Psoas muscle (tissue), 8 donors: ENCODE measurements around the gene TGFB3. TPM values are rescaled to one million over a fixed set of nuclear protein-coding genes. Genes with fewer than 3 reads are reported as not detected.
A peak's percentile ranks its signal among the peaks of the same experiment; 100 is the strongest.

Source experiments
- ATAC-seq, 4 donors: fragments of 200-7000 bp; cut with Tn5 transposase; one replicate each; pipeline ENCODE4 v1.9.1; 2020; ENCODE audit warnings: moderate library complexity in 3 of 4, mild to moderate bottlenecking in 2 of 4
- DNase-seq, 2 donors: peaks; one replicate each; pipeline ENCODE4 v3.0.0-alpha.2; 2020
- H3K27ac ChIP-seq: fragments of 200-600 bp; one replicate; pipeline ENCODE4 v1.8.0; 2022
- H3K27me3 ChIP-seq, 3 donors: fragments of 200-600 bp in 1 of 3; one replicate each; pipeline versions ENCODE4 v1.6.1 to v1.8.0; 2013 to 2022; ENCODE audit warnings: low read length in 2 of 3, mild to moderate bottlenecking in 2 of 3, moderate library complexity in 1 of 3; ENCODE audit not compliant: insufficient read depth in 3 of 3
- H3K36me3 ChIP-seq, 2 donors: fragments of 200-600 bp in 1 of 2; one replicate each; pipeline versions ENCODE4 v1.6.1 to v1.8.0; 2013 to 2022; ENCODE audit warnings: low read depth in 1 of 2, mild to moderate bottlenecking in 1 of 2, moderate library complexity in 1 of 2; ENCODE audit not compliant: insufficient read depth in 1 of 2
- H3K4me1 ChIP-seq: fragments of 200-600 bp; one replicate; pipeline ENCODE4 v1.8.0; 2022
- H3K4me3 ChIP-seq: fragments of 200-600 bp; one replicate; pipeline ENCODE4 v1.8.0; 2022; ENCODE audit warnings: mild to moderate bottlenecking
- H3K9me3 ChIP-seq: fragments of 200-600 bp; one replicate; pipeline ENCODE4 v1.8.0; 2022
- WGBS, 3 donors: extraction: QIAGEN DNeasy Blood & Tissue Kit; methylation state at CpG; one replicate each; pipeline versions ENCODE4 v1.1.6 to v1.1.7; 2013; 5-methylcytosine and 5-hydroxymethylcytosine counted together
- intact Hi-C, 2 donors: fragments of 100-400 bp; cut with DNase I; formaldehyde crosslinking; loops; one replicate each; pipeline versions ENCODE4 v1.11.0 to v1.14.2; 2022
- polyA plus RNA-seq, 3 donors: library from polyadenylated mRNA; stranded (reverse); fragments of 200-250 nt; gene quantifications; one replicate each; pipeline ENCODE4 v1.2.3, GENCODE V29; 2013
- total RNA-seq, 4 donors: library from RNA; stranded (reverse); fragmentation: NEBNext Ultra II Directional in 2 of 4; extraction: Animal tissue kit (Norgen Biotek cat#: 25700) in 2 of 4; gene quantifications; one replicate each; pipeline versions ENCODE4 v1.2.1 to v1.2.4, GENCODE V29; 2021 to 2023
- TF ChIP-seq, protein P1 (sequence below): fragments of 200-600 bp; IDR thresholded peaks from one replicate; pipeline ENCODE4 v1.8.0; 2022; ENCODE audit warnings: antibody characterized with exemption
- donor health status: healthy with polysubstance abuse.
- donor health status: DM: no; HTN: no; CAD: no; lungs with moderate emphysema.
- donor health status: Bipolar disorder and iron deficiency.
- donor health status: healthy.
- donor health status: DM: yes; HTN: yes; CAD: no.
- donor health status: DM: no; HTN: no; CAD: no.
- donor health status: DM: no; HTN: no; CAD: no.
- donor health status: DM: yes; HTN: yes; CAD: no.

The TGFB3 gene
- total and polyA plus RNA-seq, 7 donors = 9.0 to 196 (median 62.7) TPM

DNA sequence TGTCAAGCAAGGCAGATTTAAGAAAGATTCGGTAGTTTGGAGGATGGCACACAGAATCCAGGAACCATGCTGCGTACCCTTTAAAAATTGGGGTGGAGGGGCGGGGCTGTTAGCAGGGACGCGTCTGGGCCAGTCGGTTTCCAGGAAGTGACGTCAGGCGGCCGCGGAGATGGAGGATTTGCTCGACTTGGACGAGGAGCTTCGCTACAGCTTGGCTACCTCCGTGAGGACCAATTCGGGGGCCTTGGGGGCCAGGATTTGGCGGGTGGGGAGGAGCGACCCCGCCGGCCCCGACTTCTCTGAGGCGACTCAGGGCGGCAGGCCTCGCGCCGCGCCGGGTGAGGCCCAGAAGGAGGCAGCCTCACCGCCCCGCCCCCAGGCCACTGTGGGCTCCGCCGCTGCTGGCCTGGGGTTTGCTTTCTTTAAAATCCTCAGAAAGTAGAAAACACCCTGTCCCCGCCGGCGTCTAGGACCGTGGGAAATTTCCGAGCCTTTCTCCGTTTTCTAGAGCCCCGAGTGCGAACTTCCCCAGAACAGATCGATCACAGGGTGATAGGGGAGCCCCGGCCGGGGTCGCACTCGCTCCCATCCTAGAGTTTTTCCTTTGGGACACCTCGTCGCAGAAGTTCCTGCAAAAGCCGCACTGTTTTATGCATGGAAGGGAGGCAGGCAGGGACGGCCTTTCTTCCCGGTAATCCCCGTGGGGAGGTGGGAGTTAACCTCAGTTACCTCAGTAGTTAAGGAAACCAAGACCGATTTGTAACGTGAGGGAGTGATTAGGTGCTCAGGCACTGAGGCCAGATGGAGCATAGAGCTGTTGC is 4.0 kb upstream of the TGFB3 start, which contains the start of gene IFT43:
TSS of gene IFT43 (plus strand) at position 146 of the 821 bp plus-strand sequence. CDS start at position 170, 24 bp downstream.
- peak; percentile 94 to 95 for DNase-seq
- Histone ChIP-seq H3K4me3 (peak within 1 kb of the TSS; percentile 97), H3K27me3 (no peaks in the 10 kb centered on the region), H3K36me3 (peaks cover 0 to 12% of the 10 kb centered on the region in 2 donors), H3K27ac (peak within 1 kb of the TSS; percentile 84), H3K4me1 (peaks cover 33% of the 10 kb centered on the region), H3K9me3 (no peaks in the 10 kb centered on the region)
- WGBS, 3 donors = 0 to 1% (median 0%) methylated on average over 45 to 52 of the region's 52 CpGs
- intact Hi-C loops = no loop called here
- peak; percentile 32 to 68 (median 53) for ATAC-seq
- TF ChIP-seq, protein P1, sequence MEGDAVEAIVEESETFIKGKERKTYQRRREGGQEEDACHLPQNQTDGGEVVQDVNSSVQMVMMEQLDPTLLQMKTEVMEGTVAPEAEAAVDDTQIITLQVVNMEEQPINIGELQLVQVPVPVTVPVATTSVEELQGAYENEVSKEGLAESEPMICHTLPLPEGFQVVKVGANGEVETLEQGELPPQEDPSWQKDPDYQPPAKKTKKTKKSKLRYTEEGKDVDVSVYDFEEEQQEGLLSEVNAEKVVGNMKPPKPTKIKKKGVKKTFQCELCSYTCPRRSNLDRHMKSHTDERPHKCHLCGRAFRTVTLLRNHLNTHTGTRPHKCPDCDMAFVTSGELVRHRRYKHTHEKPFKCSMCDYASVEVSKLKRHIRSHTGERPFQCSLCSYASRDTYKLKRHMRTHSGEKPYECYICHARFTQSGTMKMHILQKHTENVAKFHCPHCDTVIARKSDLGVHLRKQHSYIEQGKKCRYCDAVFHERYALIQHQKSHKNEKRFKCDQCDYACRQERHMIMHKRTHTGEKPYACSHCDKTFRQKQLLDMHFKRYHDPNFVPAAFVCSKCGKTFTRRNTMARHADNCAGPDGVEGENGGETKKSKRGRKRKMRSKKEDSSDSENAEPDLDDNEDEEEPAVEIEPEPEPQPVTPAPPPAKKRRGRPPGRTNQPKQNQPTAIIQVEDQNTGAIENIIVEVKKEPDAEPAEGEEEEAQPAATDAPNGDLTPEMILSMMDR = no peak

DNA sequence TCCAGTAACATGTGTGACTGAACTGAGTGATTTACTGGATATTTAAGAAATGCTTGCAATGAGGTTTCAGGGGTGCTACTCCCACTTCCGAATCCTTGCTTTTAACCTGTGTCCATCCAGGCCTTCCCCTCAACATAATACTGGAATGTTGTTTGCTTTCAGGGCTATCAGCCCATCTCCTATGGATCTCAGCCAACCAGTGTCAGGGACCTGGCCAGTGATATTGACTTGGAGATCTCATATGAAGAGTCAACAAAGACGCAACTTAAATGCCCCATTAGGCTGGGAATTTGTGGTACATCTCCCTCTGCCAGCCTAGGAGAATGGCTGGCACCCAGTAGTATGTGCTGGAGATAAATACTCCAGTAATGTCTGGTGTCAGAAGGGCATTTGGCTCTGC is 2.9 kb upstream of the TGFB3 start:
- intact Hi-C loops = loop anchor here in 1 of 2 donors (5.0 kb wide), 2 partner anchors 322 to 407 kb away; partner anchors contain the start of genes ERG28, FLVCR2 and TTLL5
- H3K27ac ChIP-seq = no peak overlapping the region
- H3K4me3 ChIP-seq = no peak overlapping the region
- no peaks in the 10 kb centered on the region for H3K9me3 ChIP-seq
- WGBS, 3 donors = 41 to 60% (median 49%) methylated on average over 2 of the region's 2 CpGs
- ATAC-seq (no peak), DNase-seq (no peak)
- peaks cover 31% of the 10 kb centered on the region for H3K4me1 ChIP-seq
- no peaks in the 10 kb centered on the region for H3K27me3 ChIP-seq
- peaks cover 0 to under 1% of the 10 kb centered on the region in 2 donors for H3K36me3 ChIP-seq
- TF ChIP-seq, protein P1 = no peak

DNA sequence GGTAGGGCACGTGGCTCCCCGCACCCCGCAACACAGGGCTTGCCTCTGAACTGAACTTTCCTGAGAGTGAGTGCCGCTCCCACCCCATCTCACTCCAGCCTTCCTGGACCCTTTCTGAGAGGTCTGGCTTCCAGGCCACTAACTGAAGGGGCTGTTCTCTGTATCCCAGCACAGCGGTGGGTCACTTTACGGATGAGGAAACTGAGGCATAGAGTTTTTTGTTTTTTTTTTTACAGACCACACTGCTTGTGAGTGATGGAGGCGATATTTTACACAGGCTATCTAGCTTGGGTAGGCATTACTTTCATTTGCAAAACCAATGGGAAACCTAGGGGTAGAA is 1.2 kb upstream of the TGFB3 start:
- Histone ChIP-seq H3K9me3 (no peaks in the 10 kb centered on the region), H3K27ac (peak overlapping the region; percentile 98), H3K4me1 (peaks cover 25% of the 10 kb centered on the region), H3K27me3 (no peaks in the 10 kb centered on the region), H3K36me3 (no peaks in the 10 kb centered on the region), H3K4me3 (peak overlapping the region; percentile 79)
- WGBS, 3 donors = 39 to 45% (median 43%) methylated on average over 7 of the region's 7 CpGs
- intact Hi-C loops = loop anchor here in 1 of 2 donors (5.0 kb wide), 2 partner anchors 321 to 406 kb away; partner anchors contain the start of genes ERG28, FLVCR2 and TTLL5
- ATAC-seq = no peak
- TF ChIP-seq, protein P1 = no peak
- no peak for DNase-seq

DNA sequence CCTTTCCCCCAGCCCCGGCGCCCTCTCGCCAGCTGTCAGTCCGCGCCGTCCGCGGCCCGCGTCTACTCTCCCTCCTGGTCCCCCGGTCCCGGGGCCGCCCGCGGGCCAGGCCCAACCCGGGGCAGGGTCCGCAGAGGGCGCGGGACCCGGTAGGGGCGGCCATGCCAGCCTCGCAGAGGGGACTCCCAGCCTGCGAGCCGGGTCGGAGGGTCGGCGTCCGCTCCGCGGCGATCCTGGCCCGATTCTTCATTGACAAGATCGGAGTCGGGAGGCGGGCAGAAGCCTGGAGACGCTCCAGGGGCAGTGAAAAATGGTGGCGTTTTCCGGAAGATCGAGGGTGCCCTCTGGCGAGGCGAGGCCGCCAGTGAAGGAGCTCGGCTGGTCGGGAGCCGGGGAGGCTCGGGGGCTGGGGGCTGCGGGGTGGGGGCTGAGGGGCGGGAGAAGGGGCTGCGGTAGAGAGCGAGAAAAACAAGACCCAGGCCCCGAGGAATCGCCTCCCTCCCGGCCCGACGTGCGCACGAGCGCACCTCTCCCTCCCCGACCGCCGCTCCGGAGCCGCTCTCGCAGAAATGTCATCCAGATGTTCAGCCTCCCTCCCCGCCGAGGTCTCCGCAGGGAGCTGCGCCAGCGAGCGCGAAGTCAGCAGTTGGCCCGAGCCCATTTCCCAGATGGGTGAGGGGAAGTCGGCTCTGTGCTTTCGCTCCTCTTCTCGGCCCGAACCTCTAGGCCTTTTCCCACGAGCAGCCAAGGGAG is 647 bp upstream of the TGFB3 start:
- Histone ChIP-seq H3K27me3 (no peaks in the 10 kb centered on the region), H3K9me3 (no peaks in the 10 kb centered on the region), H3K27ac (peak overlapping the region; percentile 98), H3K4me1 (peaks cover 25% of the 10 kb centered on the region), H3K36me3 (no peaks in the 10 kb centered on the region), H3K4me3 (peak overlapping the region; percentile 79)
- WGBS, 3 donors = 1 to 2% (median 2%) methylated on average over 43 to 77 of the region's 77 CpGs
- ATAC-seq (peak; percentile 76 to 79 (median 76)), DNase-seq (peak; percentile 86 to 93)
- intact Hi-C loops = loop anchor here in 1 of 2 donors (1.0 to 5.0 kb wide), 3 partner anchors 271 to 405 kb away; partner anchors contain the start of genes ERG28, FLVCR2 and TTLL5
- TF ChIP-seq, protein P1 = peak; percentile 56
